Loucy (cell line): ENCODE results near the gene TINAG.
A peak's percentile ranks its signal among the peaks of the same experiment; 100 is the strongest.

ENCODE experiments used
- H2AFZ ChIP-seq: fragments of 200-600 bp; sonication (generic); 2 replicates; pipeline ENCODE4 v1.6.0; 2016; ENCODE audit warnings: antibody characterized with exemption, mild to moderate bottlenecking, low read length, moderate library complexity
- H3F3A ChIP-seq: fragments of 200-600 bp; 2 replicates; pipeline ENCODE4 v1.6.0; 2016; ENCODE audit warnings: antibody characterized with exemption, low read depth, mild to moderate bottlenecking
- H3K27me3 ChIP-seq: fragments of 200-600 bp; sonication (generic); 2 replicates; pipeline ENCODE4 v1.6.1; 2014; ENCODE audit warnings: low read length, mild to moderate bottlenecking; ENCODE audit not compliant: insufficient read depth, poor library complexity, severe bottlenecking
- H3K36me3 ChIP-seq: fragments of 200-600 bp; sonication (generic); 2 replicates; pipeline ENCODE4 v1.6.1; 2016; ENCODE audit warnings: low read length; ENCODE audit not compliant: insufficient read depth
- H3K4me1 ChIP-seq: fragments of 200-600 bp; sonication (generic); 2 replicates; pipeline ENCODE4 v1.5.1; 2014; ENCODE audit warnings: low read length, mild to moderate bottlenecking; ENCODE audit not compliant: insufficient read depth, poor library complexity, severe bottlenecking
- H3K4me2 ChIP-seq: fragments of 200-600 bp; sonication (generic); 2 replicates; pipeline ENCODE4 v1.6.0; 2014; ENCODE audit warnings: antibody characterized with exemption, low read length, low read depth, mild to moderate bottlenecking; ENCODE audit not compliant: poor library complexity, severe bottlenecking
- H3K4me3 ChIP-seq: fragments of 200-600 bp; sonication (generic); 2 replicates; pipeline ENCODE4 v1.5.1; 2014; ENCODE audit warnings: low read length, mild to moderate bottlenecking, mixed read lengths; ENCODE audit not compliant: poor library complexity, severe bottlenecking
- H3K79me2 ChIP-seq: fragments of 200-600 bp; sonication (generic); 2 replicates; pipeline ENCODE4 v1.6.1; 2014; ENCODE audit warnings: low read length; ENCODE audit not compliant: insufficient read depth
- H3K9ac ChIP-seq: fragments of 200-600 bp; sonication (generic); 2 replicates; pipeline ENCODE4 v1.6.0; 2014; ENCODE audit warnings: mild to moderate bottlenecking, low read depth, low read length, moderate library complexity; ENCODE audit not compliant: poor library complexity, severe bottlenecking
- H3K9me2 ChIP-seq: fragments of 200-600 bp; sonication (generic); replicated peaks from 2 replicates; pipeline ENCODE4 v1.6.1; 2016; ENCODE audit warnings: low read depth, low read length, mixed read lengths
- H3K9me3 ChIP-seq: fragments of 200-600 bp; sonication (generic); 2 replicates; pipeline ENCODE4 v1.6.1; 2014; ENCODE audit warnings: mild to moderate bottlenecking, antibody characterized with exemption, low read length, low read depth; ENCODE audit not compliant: insufficient read depth
- H4K20me1 ChIP-seq: fragments of 200-600 bp; sonication (generic); 2 replicates; pipeline ENCODE4 v1.6.0; 2014; ENCODE audit warnings: antibody characterized with exemption, low read length, mild to moderate bottlenecking; ENCODE audit not compliant: insufficient read depth, poor library complexity, severe bottlenecking
- CTCF ChIP-seq: fragments of 200-600 bp; sonication (generic); conservative IDR thresholded peaks from 2 replicates; pipeline ENCODE4 v1.5.1; 2014; ENCODE audit warnings: mild to moderate bottlenecking, antibody characterized with exemption, low read length
- EZH2phosphoT487 ChIP-seq: fragments of 200-600 bp; IDR thresholded peaks from 2 replicates; pipeline ENCODE4 v1.6.1; 2018; ENCODE audit warnings: antibody characterized with exemption, mild to moderate bottlenecking, moderate library complexity, borderline replicate concordance

The TINAG gene

GRCh38 chr6:54308289-54308985, at the start of gene TINAG:
TINAG (plus strand) TSS chr6:54308441; CDS start chr6:54308551, 110 bp downstream.
- H3K4me2 ChIP-seq = peak within 1 kb of the TSS; percentile 40
- H3K27me3 ChIP-seq = no peaks in the 10 kb centered on the region
- no peak within 1 kb of the TSS for H3K9ac ChIP-seq
- no peaks in the 10 kb centered on the region for H3K9me2 ChIP-seq
- no peaks in the 10 kb centered on the region for H3K9me3 ChIP-seq
- no peak within 1 kb of the TSS for H2AFZ ChIP-seq
- H3K4me1 ChIP-seq = peaks cover 32% of the 10 kb centered on the region
- H3K36me3 ChIP-seq = no peaks in the 10 kb centered on the region
- no peaks in the 10 kb centered on the region for H4K20me1 ChIP-seq
- no peak within 1 kb of the TSS for H3K4me3 ChIP-seq
- no peaks in the 10 kb centered on the region for H3K79me2 ChIP-seq
- H3F3A ChIP-seq = peaks cover 8% of the 10 kb centered on the region; the same call in 1 of the 2 replicates
- TF ChIP-seq EZH2phosphoT487 (no peak), CTCF (no peak)

GRCh38 chr6:54260025-54260424, 48.2 kb upstream of the TINAG start:
- Histone ChIP-seq H3K27me3 (no peaks in the 10 kb centered on the region), H3F3A (no peaks in the 10 kb centered on the region), H2AFZ (peak overlapping the region; percentile 75), H3K4me3 (no peak overlapping the region), H4K20me1 (no peaks in the 10 kb centered on the region), H3K4me1 (peaks cover 12% of the 10 kb centered on the region), H3K9me3 (no peaks in the 10 kb centered on the region), H3K4me2 (peak overlapping the region; percentile 24), H3K9me2 (no peaks in the 10 kb centered on the region), H3K36me3 (no peaks in the 10 kb centered on the region), H3K9ac (no peak overlapping the region), H3K79me2 (no peaks in the 10 kb centered on the region)
- no peak for TF ChIP-seq CTCF
- no peak for TF ChIP-seq EZH2phosphoT487

GRCh38 chr6:54262499-54262898, 45.7 kb upstream of the TINAG start:
- TF ChIP-seq EZH2phosphoT487 = no peak
- no peak for TF ChIP-seq CTCF
- Histone ChIP-seq H2AFZ (peak overlapping the region; percentile 25; the same call in 1 of the 2 replicates), H3K27me3 (no peaks in the 10 kb centered on the region), H3K36me3 (no peaks in the 10 kb centered on the region), H3K9ac (no peak overlapping the region), H3K4me2 (no peak overlapping the region), H3K9me2 (no peaks in the 10 kb centered on the region), H3K9me3 (no peaks in the 10 kb centered on the region), H3K4me1 (peaks cover 6% of the 10 kb centered on the region), H4K20me1 (no peaks in the 10 kb centered on the region), H3K79me2 (no peaks in the 10 kb centered on the region), H3F3A (no peaks in the 10 kb centered on the region), H3K4me3 (no peak overlapping the region)
